PC-3 (cell line): ENCODE data around the gene WFDC1.

Source experiments
- CTCF ChIP-seq: fragments of 300-600 bp; sonication (generic); conservative IDR thresholded peaks from 2 replicates; pipeline ENCODE4 v1.5.1; 2017; ENCODE audit warnings: antibody characterized with exemption, low read depth, mild to moderate bottlenecking, low read length
- EZH2 ChIP-seq: fragments of 300-600 bp; sonication (generic); IDR thresholded peaks from one replicate; pipeline ENCODE4 v1.6.1; 2017; ENCODE audit warnings: antibody characterized with exemption, mild to moderate bottlenecking, low read length; ENCODE audit not compliant: unreplicated experiment
- EZH2phosphoT487 ChIP-seq: fragments of 300-600 bp; sonication (generic); IDR thresholded peaks from 2 replicates; pipeline ENCODE4 v1.6.1; 2018; ENCODE audit warnings: mild to moderate bottlenecking, antibody characterized with exemption, low read length, borderline replicate concordance

GRCh38 chr16:84315422-84315821 lies 20.7 kb downstream of the WFDC1 start:
- TF ChIP-seq EZH2 (no peak), CTCF (peak; percentile 31; the same call in 1 of the 2 replicates), EZH2phosphoT487 (no peak)
